Measurements from ENCODE around the gene GBX1. TPM values are rescaled to one million over a fixed set of nuclear protein-coding genes. Genes with fewer than 3 reads are reported as not detected.
A peak's percentile ranks its signal among the peaks of the same experiment; 100 is the strongest.

The GBX1 gene
- total RNA-seq, 3 donors from 2014 or later: not detected

DNA sequence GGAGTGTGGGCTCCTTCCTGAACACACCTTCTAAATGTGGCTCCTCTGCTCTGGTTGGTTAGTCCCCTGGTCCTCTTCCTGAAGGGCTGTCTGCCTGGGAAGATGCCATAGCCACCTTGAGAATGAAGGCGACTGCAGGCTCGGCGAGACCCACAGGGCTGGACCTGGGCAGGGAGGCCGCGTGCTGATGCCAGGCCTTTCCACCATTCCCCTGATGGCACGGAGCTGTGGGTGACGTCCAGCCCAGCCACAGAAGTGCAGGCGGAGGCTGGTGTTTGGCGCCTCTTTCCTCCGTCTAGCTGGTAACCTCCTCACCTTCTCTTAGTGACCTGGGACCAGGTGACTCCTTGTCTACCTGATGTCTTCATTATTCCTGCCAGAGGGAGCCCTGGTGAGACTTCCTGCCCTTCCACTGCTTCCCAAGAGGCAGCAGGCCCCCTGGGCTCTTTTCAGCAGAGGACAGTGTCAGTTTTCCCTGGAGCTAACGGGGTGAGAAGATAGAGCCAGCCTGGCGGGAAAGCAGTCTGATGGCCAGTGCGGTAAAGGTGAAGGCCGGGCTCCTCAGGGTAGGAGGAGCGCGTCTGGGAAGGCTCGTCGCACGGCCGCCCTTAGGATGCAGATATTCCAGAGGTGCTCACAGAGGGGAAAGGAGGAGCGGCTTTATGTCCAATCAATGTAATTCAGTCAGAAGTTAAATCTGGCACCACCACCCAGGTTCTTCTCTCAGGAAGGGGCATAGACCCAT, 34.9 kb downstream of the GBX1 start:
- intact Hi-C loops (cut with DNase I, micrococcal nuclease): no loop called here
- no peaks in the 10 kb centered on the region for H3K9me3 ChIP-seq
- no peak for TF ChIP-seq CTCF (IDR thresholded peaks at IDR 0.05)
- DNase-seq (peak in 1 of 3 donors; percentile 32), ATAC-seq (no peak)
- no peaks in the 10 kb centered on the region for H3K4me1 ChIP-seq (ENCODE audit: low read depth)
- no peaks in the 10 kb centered on the region for H3K36me3 ChIP-seq (ENCODE audit: low read depth)
- H3K4me3 ChIP-seq: no peak overlapping the region

DNA sequence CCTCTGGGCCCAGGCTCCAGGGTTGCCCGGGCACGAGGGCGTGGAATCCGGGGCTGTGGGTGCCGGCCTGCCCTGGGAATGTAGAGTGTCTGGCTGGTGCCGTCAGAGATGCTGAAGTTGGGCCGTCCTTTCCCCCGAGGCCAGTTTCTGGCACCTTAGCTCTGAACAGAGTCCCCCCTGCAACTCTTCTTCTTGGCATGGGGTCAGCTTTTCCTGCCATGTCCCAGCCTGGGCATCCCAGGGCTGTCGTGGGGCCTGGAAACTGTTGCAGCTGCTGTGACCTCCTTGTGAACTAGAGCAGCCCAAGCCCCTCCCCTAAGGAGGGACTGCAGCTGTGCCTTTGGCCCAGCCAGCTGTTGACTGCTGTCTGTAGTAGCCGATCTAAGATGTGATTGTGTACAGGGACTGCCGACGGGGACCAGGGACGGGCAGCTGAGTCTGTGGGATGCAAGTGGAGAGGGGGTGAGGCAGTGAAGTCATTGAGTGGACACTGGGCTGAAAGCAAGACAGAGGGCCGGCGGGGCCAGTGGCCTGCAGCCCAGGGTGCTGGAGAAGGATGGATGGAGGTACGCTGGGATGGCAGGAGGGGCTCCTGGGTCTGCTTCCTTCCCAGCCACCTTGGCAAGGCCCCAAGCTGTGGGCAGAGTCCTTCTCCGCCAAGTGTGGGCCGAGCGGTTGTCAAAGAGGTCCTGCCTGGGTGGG, 35.8 kb downstream of the GBX1 start:
- no peak overlapping the region for H3K4me3 ChIP-seq
- H3K9me3 ChIP-seq: no peaks in the 10 kb centered on the region
- ATAC-seq (no peak), DNase-seq (peak in 2 of 3 donors; percentile 17 to 32)
- intact Hi-C loops (cut with DNase I, micrococcal nuclease): no loop called here
- peaks cover 3% of the 10 kb centered on the region for H3K4me1 ChIP-seq (ENCODE audit: low read depth)
- no peak for TF ChIP-seq CTCF (IDR thresholded peaks at IDR 0.05)
- H3K36me3 ChIP-seq (ENCODE audit: low read depth): no peaks in the 10 kb centered on the region

DNA sequence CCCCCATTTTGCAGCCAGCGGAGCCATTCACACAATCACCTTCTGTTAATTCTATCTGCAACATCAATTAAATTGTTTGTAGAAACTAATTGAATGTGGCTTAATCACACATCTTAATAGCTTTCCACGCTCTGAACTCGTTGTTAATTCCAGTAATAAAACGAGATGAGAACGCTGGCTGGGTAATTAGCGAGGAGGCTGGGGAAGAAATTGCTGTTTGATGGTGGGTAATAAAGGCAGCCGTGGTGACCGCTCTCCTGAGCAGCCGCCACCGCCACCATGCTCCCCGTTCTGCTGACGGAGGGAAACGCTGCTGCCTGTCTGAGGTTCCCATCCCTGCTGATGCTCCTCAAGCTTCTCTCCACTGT, 36.3 kb downstream of the GBX1 start:
- Histone ChIP-seq H3K36me3 (ENCODE audit: low read depth) (no peaks in the 10 kb centered on the region), H3K4me1 (ENCODE audit: low read depth) (peaks cover 3% of the 10 kb centered on the region), H3K4me3 (no peak overlapping the region), H3K9me3 (no peaks in the 10 kb centered on the region)
- no peak for DNase-seq
- no peak for TF ChIP-seq CTCF (IDR thresholded peaks at IDR 0.05)
- no peak for ATAC-seq
- intact Hi-C loops (cut with DNase I, micrococcal nuclease): no loop called here

DNA sequence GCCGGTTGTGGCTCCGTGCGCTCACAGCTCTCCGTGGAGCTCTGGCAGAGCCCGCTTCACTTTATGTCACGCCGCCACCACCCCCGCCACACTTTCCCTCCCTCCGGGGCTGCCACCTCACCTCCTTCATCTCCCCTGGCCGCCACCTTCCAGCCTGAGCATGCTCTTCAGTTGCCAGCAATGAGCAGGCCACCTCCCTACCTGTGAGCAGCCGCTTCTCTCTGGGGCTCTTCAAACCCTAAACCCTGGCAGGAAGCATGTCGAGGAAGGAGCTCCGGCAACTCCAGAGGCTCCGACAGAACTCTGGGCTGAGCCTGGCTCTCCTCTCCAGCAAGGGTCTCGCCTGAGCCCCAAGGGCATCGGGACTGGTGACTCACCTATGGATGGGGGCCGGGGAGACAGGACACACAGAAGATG, 36.7 kb downstream of the GBX1 start:
- intact Hi-C loops (cut with DNase I, micrococcal nuclease): no loop called here
- H3K36me3 ChIP-seq (ENCODE audit: low read depth): no peaks in the 10 kb centered on the region

DNA sequence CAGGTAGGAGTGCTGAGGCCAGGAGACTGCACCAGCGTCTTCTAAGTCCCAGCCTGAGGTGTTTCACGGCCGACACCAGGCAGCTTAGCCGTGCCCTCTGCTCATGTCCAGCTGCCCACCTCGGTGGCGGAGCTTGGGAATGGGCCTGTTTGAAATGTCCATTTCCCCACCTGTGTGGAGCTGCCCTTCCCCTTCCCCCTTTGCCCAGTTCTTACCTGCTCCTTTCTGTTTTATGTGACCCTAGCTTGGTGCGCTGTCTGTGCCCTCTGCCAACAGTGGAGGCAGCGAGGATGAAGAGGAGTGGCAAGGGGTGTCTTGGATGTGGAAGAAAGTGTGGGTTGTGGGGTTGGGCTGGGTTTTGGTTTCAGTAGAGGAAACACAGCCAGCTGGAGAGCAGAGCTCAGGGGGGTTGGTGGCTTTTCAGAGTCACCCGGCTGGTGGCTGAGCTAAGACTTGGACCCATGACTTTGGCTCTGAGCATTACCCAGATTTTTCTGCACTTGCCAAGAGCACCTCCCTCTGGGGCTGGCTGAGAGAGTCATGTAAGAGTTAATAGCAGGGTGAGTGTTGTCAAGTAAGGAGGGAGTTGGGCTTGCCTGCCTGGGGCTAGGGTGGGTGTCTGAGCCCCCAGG, 37.4 kb downstream of the GBX1 start:
- Histone ChIP-seq H3K9me3 (no peaks in the 10 kb centered on the region), H3K36me3 (ENCODE audit: low read depth) (no peaks in the 10 kb centered on the region), H3K4me1 (ENCODE audit: low read depth) (peaks cover 10% of the 10 kb centered on the region), H3K4me3 (no peak overlapping the region)
- TF ChIP-seq CTCF (IDR thresholded peaks at IDR 0.05): no peak
- ATAC-seq (no peak), DNase-seq (peak in 1 of 3 donors; percentile 15)
- intact Hi-C loops (cut with DNase I, micrococcal nuclease): loop anchor here in 1 of 2 donors (5.0 kb wide), 1 partner anchor 37 kb away; the partner anchor contains the start of gene GBX1

More for the DNA sequence above, 36.7 kb downstream of the GBX1 start:
- Histone ChIP-seq H3K4me1 (ENCODE audit: low read depth) (peaks cover 3% of the 10 kb centered on the region), H3K4me3 (no peak overlapping the region), H3K9me3 (no peaks in the 10 kb centered on the region)
- DNase-seq: peak in 2 of 3 donors; percentile 23 to 29
- no peak for ATAC-seq
- TF ChIP-seq CTCF (IDR thresholded peaks at IDR 0.05): no peak

Measured in mucosa of descending colon (tissue), 3 donors.